Mesendoderm (in vitro differentiated cells): ENCODE measurements around the gene TEKT3.

Experiments used
- DNase-seq: peaks from one replicate; pipeline ENCODE4 v3.0.0; 2013
- H2AK5ac ChIP-seq: 2 replicates; pipeline ENCODE4 v1.6.1; 2013; ENCODE audit warnings: low read length, inconsistent platforms
- H2BK120ac ChIP-seq: 2 replicates; pipeline ENCODE4 v1.6.1; 2013; ENCODE audit warnings: low read depth, mild to moderate bottlenecking, low read length, moderate library complexity, mixed read lengths
- H2BK15ac ChIP-seq: replicated peaks from 2 replicates; pipeline ENCODE4 v1.6.1; 2013; ENCODE audit warnings: low read depth, mild to moderate bottlenecking, moderate library complexity
- H2BK5ac ChIP-seq: 2 replicates; pipeline ENCODE4 v1.6.1; 2013; ENCODE audit warnings: low read length, inconsistent platforms
- H3K18ac ChIP-seq: 2 replicates; pipeline ENCODE4 v1.6.1; 2013; ENCODE audit warnings: mild to moderate bottlenecking, low read length, mixed read lengths
- H3K23ac ChIP-seq: one replicate; pipeline ENCODE4 v1.6.1; 2013; ENCODE audit warnings: low read length
- H3K27ac ChIP-seq: 2 replicates; pipeline ENCODE4 v1.5.1; 2013; ENCODE audit warnings: low read depth, mild to moderate bottlenecking, inconsistent platforms, low read length, moderate library complexity
- H3K27me3 ChIP-seq: 2 replicates; pipeline ENCODE4 v1.6.1; 2013; ENCODE audit warnings: low read length, control low read depth, mild to moderate bottlenecking, inconsistent platforms; ENCODE audit not compliant: insufficient read depth, poor library complexity
- H3K36me3 ChIP-seq: 2 replicates; pipeline ENCODE4 v1.6.1; 2013; ENCODE audit warnings: low read length, inconsistent platforms; ENCODE audit not compliant: control insufficient read depth, insufficient read depth
- H3K4ac ChIP-seq: one replicate; pipeline ENCODE4 v1.6.1; 2013; ENCODE audit warnings: low read depth, mild to moderate bottlenecking, low read length, moderate library complexity
- H3K4me1 ChIP-seq: 2 replicates; pipeline ENCODE4 v1.6.1; 2013; ENCODE audit warnings: low read depth, low read length, inconsistent platforms; ENCODE audit not compliant: control insufficient read depth
- H3K4me2 ChIP-seq: 2 replicates; pipeline ENCODE4 v1.6.1; 2013; ENCODE audit warnings: low read length
- H3K4me3 ChIP-seq: 2 replicates; pipeline ENCODE4 v1.5.1; 2013; ENCODE audit warnings: mild to moderate bottlenecking, low read length
- H3K56ac ChIP-seq: one replicate; pipeline ENCODE4 v1.6.1; 2013; ENCODE audit warnings: low read length
- H3K79me1 ChIP-seq: 2 replicates; pipeline ENCODE4 v1.6.1; 2013; ENCODE audit warnings: low read length, inconsistent platforms
- H3K79me2 ChIP-seq: 2 replicates; pipeline ENCODE4 v1.6.1; 2013; ENCODE audit warnings: mild to moderate bottlenecking, low read length; ENCODE audit not compliant: control insufficient read depth, insufficient read depth
- H3K9ac ChIP-seq: 2 replicates; pipeline ENCODE4 v1.6.1; 2013; ENCODE audit warnings: low read length, inconsistent platforms
- H4K5ac ChIP-seq: one replicate; pipeline ENCODE4 v1.6.1; 2013; ENCODE audit warnings: low read length
- H4K8ac ChIP-seq: one replicate; pipeline ENCODE4 v1.6.1; 2013; ENCODE audit warnings: low read depth, mild to moderate bottlenecking, control low read depth, low read length, moderate library complexity
- WGBS: extraction: QIAGEN DNeasy Blood & Tissue Kit; methylation state at CpG from one replicate; pipeline ENCODE4 v1.1.7; 2013; ENCODE audit warnings: low lambda C conversion rate, missing lambda C conversion rate; ENCODE audit not compliant: insufficient coverage; ENCODE audit errors: extremely low coverage; 5-methylcytosine and 5-hydroxymethylcytosine counted together

Gene TEKT3

GRCh38 chr17:15284537-15284936 lies 56.9 kb downstream of the TEKT3 start:
- Histone ChIP-seq H3K79me1 (no peaks in the 10 kb centered on the region), H2BK5ac (no peak overlapping the region), H3K4me2 (no peak overlapping the region), H3K56ac (no peak overlapping the region), H4K5ac (no peak overlapping the region), H3K4me3 (no peak overlapping the region), H3K36me3 (no peaks in the 10 kb centered on the region), H3K27ac (no peak overlapping the region), H3K9ac (no peak overlapping the region), H3K18ac (no peak overlapping the region), H3K27me3 (no peaks in the 10 kb centered on the region), H2AK5ac (no peak overlapping the region), H4K8ac (no peak overlapping the region), H3K4me1 (no peaks in the 10 kb centered on the region), H2BK120ac (no peak overlapping the region), H3K23ac (no peak overlapping the region), H3K79me2 (no peaks in the 10 kb centered on the region), H2BK15ac (no peak overlapping the region), H3K4ac (no peak overlapping the region)
- DNase-seq = no peak
- WGBS = no CpG with 5 or more reads among the region's 2 CpGs

- DNase-seq = no peak
- H3K27ac ChIP-seq = no peak overlapping the region
These were observed 57.3 kb downstream of the TEKT3 start for GRCh38 chr17:15284107-15284506.

GRCh38 chr17:15281909-15282308 lies 59.5 kb downstream of the TEKT3 start:
- Histone ChIP-seq H3K4ac (no peak overlapping the region), H3K27me3 (no peaks in the 10 kb centered on the region)

More at GRCh38 chr17:15284107-15284506, 57.3 kb downstream of the TEKT3 start:
- Histone ChIP-seq H3K79me1 (no peaks in the 10 kb centered on the region), H4K8ac (no peak overlapping the region), H2BK120ac (no peak overlapping the region), H3K18ac (no peak overlapping the region), H3K56ac (no peak overlapping the region), H2BK5ac (no peak overlapping the region), H3K36me3 (no peaks in the 10 kb centered on the region), H3K4ac (no peak overlapping the region), H3K23ac (no peak overlapping the region), H3K27me3 (no peaks in the 10 kb centered on the region), H3K4me2 (no peak overlapping the region), H3K79me2 (no peaks in the 10 kb centered on the region), H4K5ac (no peak overlapping the region), H2AK5ac (no peak overlapping the region), H3K4me1 (no peaks in the 10 kb centered on the region), H2BK15ac (no peak overlapping the region), H3K9ac (no peak overlapping the region), H3K4me3 (no peak overlapping the region)
- WGBS = no CpG with 5 or more reads among the region's 6 CpGs

GRCh38 chr17:15278924-15279477 lies 62.4 kb downstream of the TEKT3 start:
- Histone ChIP-seq H3K79me1 (no peaks in the 10 kb centered on the region), H3K4me1 (no peaks in the 10 kb centered on the region), H3K4me3 (no peak overlapping the region), H3K4ac (no peak overlapping the region), H3K56ac (no peak overlapping the region), H4K5ac (no peak overlapping the region), H4K8ac (no peak overlapping the region), H3K23ac (no peak overlapping the region), H3K9ac (no peak overlapping the region), H3K18ac (no peak overlapping the region), H2AK5ac (no peak overlapping the region), H2BK120ac (no peak overlapping the region), H3K27me3 (no peaks in the 10 kb centered on the region), H3K36me3 (no peaks in the 10 kb centered on the region), H2BK5ac (no peak overlapping the region), H3K79me2 (no peaks in the 10 kb centered on the region), H3K27ac (no peak overlapping the region), H3K4me2 (no peak overlapping the region), H2BK15ac (no peak overlapping the region)
- DNase-seq = peak; percentile 34
- WGBS = no CpG with 5 or more reads among the region's 2 CpGs

More at GRCh38 chr17:15281909-15282308, 59.5 kb downstream of the TEKT3 start:
- Histone ChIP-seq H2AK5ac (no peak overlapping the region), H3K9ac (no peak overlapping the region), H2BK120ac (no peak overlapping the region), H3K4me1 (no peaks in the 10 kb centered on the region), H3K79me2 (no peaks in the 10 kb centered on the region), H3K56ac (no peak overlapping the region), H3K4me3 (no peak overlapping the region), H3K18ac (no peak overlapping the region), H2BK15ac (no peak overlapping the region), H3K4me2 (no peak overlapping the region), H3K23ac (no peak overlapping the region), H3K27ac (no peak overlapping the region), H4K5ac (no peak overlapping the region), H3K36me3 (no peaks in the 10 kb centered on the region), H3K79me1 (no peaks in the 10 kb centered on the region), H4K8ac (no peak overlapping the region), H2BK5ac (no peak overlapping the region)
- DNase-seq = no peak
- no CpG with 5 or more reads among the region's 3 CpGs for WGBS

GRCh38 chr17:15278380-15278779 lies 63.0 kb downstream of the TEKT3 start:
- H3K4me3 ChIP-seq = no peak overlapping the region
- H3K36me3 ChIP-seq = no peaks in the 10 kb centered on the region
- H3K79me2 ChIP-seq = no peaks in the 10 kb centered on the region
- H2BK120ac ChIP-seq = no peak overlapping the region
- no peaks in the 10 kb centered on the region for H3K79me1 ChIP-seq
- H3K4me2 ChIP-seq = no peak overlapping the region
- no peak overlapping the region for H3K9ac ChIP-seq
- no peaks in the 10 kb centered on the region for H3K4me1 ChIP-seq
- H2AK5ac ChIP-seq = no peak overlapping the region
- H4K8ac ChIP-seq = no peak overlapping the region
- no peak overlapping the region for H4K5ac ChIP-seq
- peak; percentile 32 for DNase-seq
- no CpG with 5 or more reads among the region's 6 CpGs for WGBS
- H2BK15ac ChIP-seq = no peak overlapping the region
- H3K27ac ChIP-seq = no peak overlapping the region
- no peak overlapping the region for H3K23ac ChIP-seq
- H3K56ac ChIP-seq = no peak overlapping the region
- H3K27me3 ChIP-seq = no peaks in the 10 kb centered on the region
- no peak overlapping the region for H3K4ac ChIP-seq
- H2BK5ac ChIP-seq = no peak overlapping the region
- no peak overlapping the region for H3K18ac ChIP-seq

- no peaks in the 10 kb centered on the region for H3K4me1 ChIP-seq
These were observed 67.4 kb downstream of the TEKT3 start for GRCh38 chr17:15274017-15274416.

More at GRCh38 chr17:15274017-15274416, 67.4 kb downstream of the TEKT3 start:
- no peaks in the 10 kb centered on the region for H3K27me3 ChIP-seq
- H3K79me1 ChIP-seq = no peaks in the 10 kb centered on the region
- H3K9ac ChIP-seq = no peak overlapping the region
- H4K8ac ChIP-seq = no peak overlapping the region
- no peak overlapping the region for H3K23ac ChIP-seq
- H2AK5ac ChIP-seq = no peak overlapping the region
- no peak overlapping the region for H2BK15ac ChIP-seq
- WGBS = no CpG with 5 or more reads among the region's 3 CpGs
- no peak overlapping the region for H3K56ac ChIP-seq
- H3K79me2 ChIP-seq = no peaks in the 10 kb centered on the region
- H3K27ac ChIP-seq = no peak overlapping the region
- H3K4ac ChIP-seq = no peak overlapping the region
- no peak overlapping the region for H2BK120ac ChIP-seq
- H3K36me3 ChIP-seq = no peaks in the 10 kb centered on the region
- no peak overlapping the region for H3K18ac ChIP-seq
- H3K4me3 ChIP-seq = no peak overlapping the region
- no peak overlapping the region for H4K5ac ChIP-seq
- no peak overlapping the region for H3K4me2 ChIP-seq
- H2BK5ac ChIP-seq = no peak overlapping the region
- no peak for DNase-seq
